GM20000 (cell line): ENCODE measurements around the gene ST6GALNAC5.

Experiments used
- DNase-seq: peaks from one replicate; pipeline ENCODE4 v3.0.0; 2012; ENCODE audit warnings: low spot score
- TF ChIP-seq, protein P1 (sequence below): IDR thresholded peaks from 2 replicates; pipeline ENCODE4 v1.5.1; 2012; ENCODE audit warnings: mild to moderate bottlenecking, control low read depth; ENCODE audit errors: extremely low read depth, missing control alignments

The ST6GALNAC5 gene

DNA sequence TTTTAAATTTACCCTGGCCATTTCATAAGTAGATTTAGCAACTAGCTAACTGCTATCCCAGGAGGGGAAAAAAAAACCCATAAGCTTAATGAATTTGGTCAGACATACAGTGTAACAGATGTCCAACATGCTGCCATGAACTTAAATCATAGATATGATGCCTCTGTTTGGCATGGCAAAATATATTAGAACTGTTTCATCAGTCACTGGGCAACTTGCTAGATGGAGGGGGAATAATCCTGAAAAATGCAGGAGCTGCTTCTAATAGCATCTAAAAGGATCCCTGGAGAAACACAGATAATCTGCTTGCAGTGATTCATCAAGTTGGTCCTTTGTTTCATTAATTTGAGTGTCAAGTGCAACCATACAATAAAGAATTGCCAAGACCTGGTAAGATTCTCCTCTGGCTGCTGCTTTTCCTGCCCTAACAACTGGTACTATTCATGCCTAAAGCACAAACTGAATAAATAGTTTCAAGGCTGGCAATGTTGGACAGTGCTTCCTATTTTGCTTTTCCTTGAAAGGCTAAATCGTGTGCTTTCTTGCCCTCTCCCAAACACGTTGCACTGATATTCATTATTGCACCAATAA is 1.5 kb upstream of the ST6GALNAC5 start:
- no peak for DNase-seq
- TF ChIP-seq, protein P1, sequence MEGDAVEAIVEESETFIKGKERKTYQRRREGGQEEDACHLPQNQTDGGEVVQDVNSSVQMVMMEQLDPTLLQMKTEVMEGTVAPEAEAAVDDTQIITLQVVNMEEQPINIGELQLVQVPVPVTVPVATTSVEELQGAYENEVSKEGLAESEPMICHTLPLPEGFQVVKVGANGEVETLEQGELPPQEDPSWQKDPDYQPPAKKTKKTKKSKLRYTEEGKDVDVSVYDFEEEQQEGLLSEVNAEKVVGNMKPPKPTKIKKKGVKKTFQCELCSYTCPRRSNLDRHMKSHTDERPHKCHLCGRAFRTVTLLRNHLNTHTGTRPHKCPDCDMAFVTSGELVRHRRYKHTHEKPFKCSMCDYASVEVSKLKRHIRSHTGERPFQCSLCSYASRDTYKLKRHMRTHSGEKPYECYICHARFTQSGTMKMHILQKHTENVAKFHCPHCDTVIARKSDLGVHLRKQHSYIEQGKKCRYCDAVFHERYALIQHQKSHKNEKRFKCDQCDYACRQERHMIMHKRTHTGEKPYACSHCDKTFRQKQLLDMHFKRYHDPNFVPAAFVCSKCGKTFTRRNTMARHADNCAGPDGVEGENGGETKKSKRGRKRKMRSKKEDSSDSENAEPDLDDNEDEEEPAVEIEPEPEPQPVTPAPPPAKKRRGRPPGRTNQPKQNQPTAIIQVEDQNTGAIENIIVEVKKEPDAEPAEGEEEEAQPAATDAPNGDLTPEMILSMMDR, result no peak

DNA sequence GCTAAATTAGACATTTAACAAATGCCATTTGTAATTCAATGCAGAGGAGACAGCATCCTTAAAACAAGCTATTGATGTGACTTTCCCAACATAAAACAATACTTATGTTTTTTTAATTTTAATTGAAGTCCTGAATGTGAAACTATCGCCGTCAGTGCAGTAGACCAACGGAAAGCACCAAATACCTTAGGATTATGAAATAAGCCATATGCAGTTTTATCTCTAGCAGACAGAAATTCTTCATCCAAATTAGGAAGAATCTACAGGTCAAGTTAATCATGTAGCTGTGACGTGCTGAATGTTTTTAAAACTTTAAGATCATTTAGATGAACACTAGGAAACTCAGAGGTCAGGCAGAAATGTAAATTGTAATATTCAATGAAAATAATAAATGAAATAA is 714 bp upstream of the ST6GALNAC5 start:
- DNase-seq, result no peak
- TF ChIP-seq, protein P1, result no peak

DNA sequence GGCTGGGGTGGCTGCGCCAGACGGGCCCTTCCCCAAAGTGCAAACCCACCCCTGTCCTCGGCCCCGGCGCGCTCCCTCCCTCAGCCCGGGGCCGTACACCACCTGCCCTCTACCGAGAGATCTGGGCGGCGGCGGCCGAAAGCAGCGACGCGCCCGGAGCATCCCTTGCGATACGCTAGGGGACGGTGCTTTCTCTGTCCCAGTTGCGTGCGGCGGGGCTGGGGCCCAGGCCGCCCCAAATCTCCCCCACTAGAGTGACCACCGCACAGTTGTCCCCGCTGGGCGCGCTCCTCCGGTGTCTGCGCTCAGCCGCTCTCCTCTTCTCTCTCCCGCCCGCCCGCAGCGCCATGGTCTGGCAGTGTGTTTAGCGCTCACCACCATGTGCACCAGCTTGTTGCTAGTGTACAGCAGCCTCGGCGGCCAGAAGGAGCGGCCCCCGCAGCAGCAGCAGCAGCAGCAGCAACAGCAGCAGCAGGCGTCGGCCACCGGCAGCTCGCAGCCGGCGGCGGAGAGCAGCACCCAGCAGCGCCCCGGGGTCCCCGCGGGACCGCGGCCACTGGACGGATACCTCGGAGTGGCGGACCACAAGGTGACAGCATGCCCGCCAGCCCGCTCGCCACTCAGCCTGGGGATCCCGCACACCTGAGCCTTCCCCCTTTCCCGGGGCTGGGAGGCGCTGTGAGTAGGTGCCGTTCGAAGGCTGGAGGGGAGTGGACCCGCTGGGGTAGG is 1.0 kb downstream of the ST6GALNAC5 start:
- TF ChIP-seq, protein P1, result peak; percentile 38
- peak; percentile 70 for DNase-seq

DNA sequence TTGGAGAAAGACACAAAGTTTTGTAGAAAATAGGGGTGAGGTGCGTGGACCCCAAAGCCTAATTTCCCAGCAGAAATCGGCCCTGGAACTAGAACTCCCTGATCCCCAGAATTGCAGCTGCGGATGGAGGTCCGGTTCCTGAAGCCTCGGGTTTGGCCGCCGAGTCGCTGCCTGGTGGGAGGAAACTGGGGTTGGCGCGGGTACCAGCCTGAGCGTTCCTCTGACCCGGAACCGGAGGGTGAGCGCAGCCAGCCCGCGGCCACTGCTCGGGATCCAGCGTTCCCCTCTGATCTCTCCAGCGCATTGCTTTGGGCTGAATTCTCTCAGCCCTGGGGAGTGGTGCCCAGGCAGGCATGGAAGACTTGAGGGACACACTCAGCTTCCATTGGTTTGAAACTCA is 1.6 kb downstream of the ST6GALNAC5 start:
- DNase-seq, result peak; percentile 24
- TF ChIP-seq, protein P1, result no peak

DNA sequence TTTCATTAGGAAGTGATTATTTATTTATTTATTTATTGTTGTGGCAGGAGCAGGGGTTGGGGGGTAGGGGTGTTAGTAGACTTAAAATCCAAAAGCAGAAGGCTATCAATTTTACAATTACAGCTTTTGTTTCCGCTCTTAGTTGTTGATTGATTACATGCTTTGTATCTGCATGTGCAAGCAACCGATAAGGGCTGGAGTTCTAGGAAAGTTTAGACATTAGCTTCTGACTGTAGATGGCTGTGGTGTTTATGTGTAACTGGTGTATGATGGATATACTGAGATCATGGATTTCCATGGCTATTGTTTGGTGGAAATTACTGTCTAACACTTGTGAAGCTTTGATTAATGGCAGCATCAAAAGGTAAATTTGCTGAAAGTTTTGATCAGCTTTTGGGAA is 2.8 kb downstream of the ST6GALNAC5 start:
- TF ChIP-seq, protein P1, result no peak
- no peak for DNase-seq

DNA sequence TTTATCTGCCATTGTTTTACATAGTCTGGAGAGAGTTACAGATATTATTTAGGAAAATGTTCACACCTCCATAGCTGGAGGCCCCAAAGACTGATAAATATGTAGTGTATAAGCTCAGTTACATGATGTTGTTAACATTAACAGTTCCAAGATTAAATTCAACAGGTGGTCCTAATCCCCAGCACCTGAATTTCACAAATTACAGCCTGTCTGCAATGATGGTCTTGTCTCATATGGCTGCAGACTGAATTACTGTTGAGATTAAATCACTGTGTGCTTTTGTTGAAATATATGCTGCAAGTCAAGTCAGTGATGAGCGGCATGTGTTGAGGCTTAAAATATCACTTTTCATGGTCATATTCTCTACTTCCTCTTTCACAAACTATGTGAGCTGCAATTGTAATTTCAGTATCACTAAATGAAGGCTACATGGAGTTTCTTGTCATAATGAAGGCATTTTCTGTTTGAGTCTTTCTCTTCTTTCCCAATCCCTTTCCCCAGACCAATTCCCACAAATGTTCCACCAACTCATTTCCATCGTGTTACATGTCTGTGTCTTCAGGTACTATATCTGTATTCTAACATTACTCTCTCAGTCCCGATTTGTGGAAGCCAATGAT is 4.2 kb downstream of the ST6GALNAC5 start:
- TF ChIP-seq, protein P1, result no peak
- DNase-seq, result peak; percentile 61

DNA sequence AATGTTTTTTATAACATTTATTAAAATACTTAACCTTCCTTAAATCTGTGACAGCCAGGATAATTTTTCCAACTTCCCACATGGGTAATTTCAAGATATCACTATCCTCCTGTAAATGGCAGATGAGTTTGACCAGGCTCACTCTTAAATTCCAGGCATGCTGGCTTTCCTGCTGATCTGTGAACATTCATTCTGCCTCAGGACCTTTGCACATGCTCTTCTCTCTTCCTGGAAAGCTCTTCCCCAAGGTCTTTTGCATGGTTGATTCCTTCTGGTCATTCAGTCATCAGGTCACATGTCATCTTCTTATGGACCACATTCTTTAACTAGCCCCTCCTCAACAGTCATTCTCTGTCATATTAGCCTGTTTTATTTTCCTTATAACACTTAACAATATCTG is 5.7 kb downstream of the ST6GALNAC5 start:
- TF ChIP-seq, protein P1, result no peak
- DNase-seq, result no peak
